HepG2 (cell line): ENCODE data around the gene NEMF. TPM values are rescaled to one million over a fixed set of nuclear protein-coding genes. Genes with fewer than 3 reads are reported as not detected.
A peak's percentile ranks its signal among the peaks of the same experiment; 100 is the strongest.

Experiments used
- AGO1 ChIP-seq: fragments of 200-400 bp; formaldehyde crosslinking; IDR thresholded peaks from 2 replicates; pipeline ENCODE4 v1.6.1; 2017; ENCODE audit warnings: mild to moderate bottlenecking, low read depth, low read length, moderate library complexity; ENCODE audit not compliant: poor library complexity, severe bottlenecking
- KLF9 ChIP-seq: IDR thresholded peaks from 2 replicates; pipeline ENCODE4 v1.6.1; 2016; ENCODE audit warnings: low read depth
- STAG1 ChIP-seq: sonication (generic); formaldehyde crosslinking; IDR thresholded peaks from 2 replicates; pipeline ENCODE4 v1.4.0; 2020; ENCODE audit warnings: missing genetic modification reagents
- ZNF143 ChIP-seq: sonication (generic); formaldehyde crosslinking; IDR thresholded peaks from 2 replicates; pipeline ENCODE4 v1.4.0; 2020; ENCODE audit warnings: missing genetic modification reagents
- ZNF839 ChIP-seq: sonication (generic); formaldehyde crosslinking; IDR thresholded peaks from 2 replicates; pipeline ENCODE4 v1.4.0; 2020; ENCODE audit warnings: missing genetic modification reagents, mild to moderate bottlenecking, borderline replicate concordance
- polyA plus RNA-seq, 8 experiments: library from polyadenylated mRNA; depleted of rRNA in 3 of 8; stranded (reverse) in 7 of 8; unstranded in 1 of 8; fragments of >200 nt; fragmentation: Illumina TruSeq in 4 of 8; extraction: Trizol in 4 of 8; gene quantifications; 2 replicates each; pipeline versions ENCODE4 v1.2.1 to v1.2.3, GENCODE V29; 2011 to 2016; ENCODE audit warnings: low read depth in 4 of 8, missing spikeins in 1 of 8, mixed read lengths in 1 of 8; ENCODE audit not compliant: insufficient read depth in 1 of 8
- total RNA-seq, 5 experiments: library from RNA; depleted of rRNA; stranded (reverse); fragments of >200 nt; fragmentation: Illumina TruSeq; extraction: Trizol; gene quantifications; 2 replicates each; pipeline ENCODE4 v1.2.3, GENCODE V29; 2016; ENCODE audit warnings: low read depth in 1 of 5
- TF ChIP-seq, protein P1 (sequence below): sonication (generic); formaldehyde crosslinking; conservative IDR thresholded peaks from 2 replicates; pipeline ENCODE4 v1.8.0; 2022; ENCODE audit warnings: missing genetic modification reagents
- TF ChIP-seq, protein P2 (sequence below): sonication (generic); formaldehyde crosslinking; IDR thresholded peaks from 2 replicates; pipeline ENCODE4 v1.4.0; 2020; ENCODE audit warnings: low read depth, missing genetic modification reagents
- TF ChIP-seq, protein P3 (sequence below): sonication (generic); formaldehyde crosslinking; IDR thresholded peaks from 2 replicates; pipeline ENCODE4 v1.5.0; 2020; ENCODE audit warnings: missing genetic modification reagents
- TF ChIP-seq, protein P4 (sequence below): sonication (generic); formaldehyde crosslinking; IDR thresholded peaks from 2 replicates; pipeline ENCODE4 v1.8.0; 2022; ENCODE audit warnings: mild to moderate bottlenecking, missing genetic modification reagents
- TF ChIP-seq, protein P5 (sequence below): sonication (generic); formaldehyde crosslinking; IDR thresholded peaks from 2 replicates; pipeline ENCODE4 v1.4.0; 2020; ENCODE audit warnings: missing genetic modification reagents, borderline replicate concordance
- TF ChIP-seq, protein P6 (sequence below): IDR thresholded peaks from 2 replicates; pipeline ENCODE4 v1.6.1; 2016; ENCODE audit warnings: low read depth, control low read depth

Gene NEMF
- total and polyA plus RNA-seq, 2 of the 13 experiments (the other 11 are each of a cell fraction or from before 2014, with no cell fraction given) = 21.3 to 57.9 TPM

DNA sequence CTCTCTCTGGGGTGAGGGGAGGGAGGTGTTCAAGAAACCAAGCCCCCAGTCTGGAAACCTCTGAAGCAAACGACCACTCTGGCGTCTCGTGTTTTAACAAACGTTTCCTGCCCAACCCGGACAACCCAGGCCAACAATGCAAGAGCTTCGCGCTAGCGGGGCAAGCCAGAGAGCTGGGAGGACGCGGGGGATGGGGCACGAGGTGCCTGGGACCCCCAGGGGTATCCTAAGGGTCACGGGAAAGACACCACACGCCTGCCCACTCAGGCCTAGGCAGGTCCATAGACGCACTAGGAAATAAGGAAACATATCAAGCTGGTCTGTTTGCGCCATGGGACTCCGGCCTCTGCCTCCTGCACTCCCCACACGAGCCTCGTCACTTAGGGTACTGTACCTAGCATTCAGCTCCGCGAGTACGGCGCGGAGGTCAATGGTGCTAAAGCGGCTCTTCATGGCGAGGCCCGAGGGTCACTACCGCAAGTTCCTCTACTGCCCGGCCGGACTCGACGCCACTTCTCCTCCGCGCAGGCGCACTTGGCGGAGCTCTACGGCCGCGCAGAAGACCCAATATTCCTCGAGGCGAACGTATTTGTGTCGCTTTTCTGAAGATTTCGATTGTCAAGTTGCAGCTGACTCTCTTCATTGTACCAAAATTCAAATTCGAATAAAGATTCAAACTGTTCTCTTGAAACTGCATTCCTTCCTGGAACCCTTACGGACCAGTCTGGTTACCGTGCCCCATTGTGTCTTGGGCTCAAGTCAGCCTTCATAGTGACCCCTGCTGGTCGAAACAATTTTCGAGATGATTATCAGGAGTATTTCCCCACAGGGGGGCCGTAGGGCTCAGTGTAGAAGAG, at the start of gene NEMF (continued):
- TF ChIP-seq, protein P1, sequence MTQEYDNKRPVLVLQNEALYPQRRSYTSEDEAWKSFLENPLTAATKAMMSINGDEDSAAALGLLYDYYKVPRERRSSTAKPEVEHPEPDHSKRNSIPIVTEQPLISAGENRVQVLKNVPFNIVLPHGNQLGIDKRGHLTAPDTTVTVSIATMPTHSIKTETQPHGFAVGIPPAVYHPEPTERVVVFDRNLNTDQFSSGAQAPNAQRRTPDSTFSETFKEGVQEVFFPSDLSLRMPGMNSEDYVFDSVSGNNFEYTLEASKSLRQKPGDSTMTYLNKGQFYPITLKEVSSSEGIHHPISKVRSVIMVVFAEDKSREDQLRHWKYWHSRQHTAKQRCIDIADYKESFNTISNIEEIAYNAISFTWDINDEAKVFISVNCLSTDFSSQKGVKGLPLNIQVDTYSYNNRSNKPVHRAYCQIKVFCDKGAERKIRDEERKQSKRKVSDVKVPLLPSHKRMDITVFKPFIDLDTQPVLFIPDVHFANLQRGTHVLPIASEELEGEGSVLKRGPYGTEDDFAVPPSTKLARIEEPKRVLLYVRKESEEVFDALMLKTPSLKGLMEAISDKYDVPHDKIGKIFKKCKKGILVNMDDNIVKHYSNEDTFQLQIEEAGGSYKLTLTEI (CRISPR knock-in tag) = no peak
- TF ChIP-seq ZNF143 (0 out of 2 replicates have a peak, but pooled peaks have one; percentile 24), ZNF839 (CRISPR knock-in tag) (0 out of 2 replicates have a peak, but pooled peaks have one; percentile 63), AGO1 (no peak), STAG1 (peak; percentile 47), KLF9 (no peak; the same call in 1 of the 2 replicates)
- TF ChIP-seq, protein P2, sequence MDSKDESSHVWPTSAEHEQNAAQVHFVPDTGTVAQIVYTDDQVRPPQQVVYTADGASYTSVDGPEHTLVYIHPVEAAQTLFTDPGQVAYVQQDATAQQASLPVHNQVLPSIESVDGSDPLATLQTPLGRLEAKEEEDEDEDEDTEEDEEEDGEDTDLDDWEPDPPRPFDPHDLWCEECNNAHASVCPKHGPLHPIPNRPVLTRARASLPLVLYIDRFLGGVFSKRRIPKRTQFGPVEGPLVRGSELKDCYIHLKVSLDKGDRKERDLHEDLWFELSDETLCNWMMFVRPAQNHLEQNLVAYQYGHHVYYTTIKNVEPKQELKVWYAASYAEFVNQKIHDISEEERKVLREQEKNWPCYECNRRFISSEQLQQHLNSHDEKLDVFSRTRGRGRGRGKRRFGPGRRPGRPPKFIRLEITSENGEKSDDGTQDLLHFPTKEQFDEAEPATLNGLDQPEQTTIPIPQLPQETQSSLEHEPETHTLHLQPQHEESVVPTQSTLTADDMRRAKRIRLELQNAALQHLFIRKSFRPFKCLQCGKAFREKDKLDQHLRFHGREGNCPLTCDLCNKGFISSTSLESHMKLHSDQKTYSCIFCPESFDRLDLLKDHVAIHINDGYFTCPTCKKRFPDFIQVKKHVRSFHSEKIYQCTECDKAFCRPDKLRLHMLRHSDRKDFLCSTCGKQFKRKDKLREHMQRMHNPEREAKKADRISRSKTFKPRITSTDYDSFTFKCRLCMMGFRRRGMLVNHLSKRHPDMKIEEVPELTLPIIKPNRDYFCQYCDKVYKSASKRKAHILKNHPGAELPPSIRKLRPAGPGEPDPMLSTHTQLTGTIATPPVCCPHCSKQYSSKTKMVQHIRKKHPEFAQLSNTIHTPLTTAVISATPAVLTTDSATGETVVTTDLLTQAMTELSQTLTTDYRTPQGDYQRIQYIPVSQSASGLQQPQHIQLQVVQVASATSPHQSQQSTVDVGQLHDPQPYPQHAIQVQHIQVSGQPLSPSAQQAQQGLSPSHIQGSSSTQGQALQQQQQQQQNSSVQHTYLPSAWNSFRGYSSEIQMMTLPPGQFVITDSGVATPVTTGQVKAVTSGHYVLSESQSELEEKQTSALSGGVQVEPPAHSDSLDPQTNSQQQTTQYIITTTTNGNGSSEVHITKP (CRISPR knock-in tag) = no peak
- TF ChIP-seq, protein P3, sequence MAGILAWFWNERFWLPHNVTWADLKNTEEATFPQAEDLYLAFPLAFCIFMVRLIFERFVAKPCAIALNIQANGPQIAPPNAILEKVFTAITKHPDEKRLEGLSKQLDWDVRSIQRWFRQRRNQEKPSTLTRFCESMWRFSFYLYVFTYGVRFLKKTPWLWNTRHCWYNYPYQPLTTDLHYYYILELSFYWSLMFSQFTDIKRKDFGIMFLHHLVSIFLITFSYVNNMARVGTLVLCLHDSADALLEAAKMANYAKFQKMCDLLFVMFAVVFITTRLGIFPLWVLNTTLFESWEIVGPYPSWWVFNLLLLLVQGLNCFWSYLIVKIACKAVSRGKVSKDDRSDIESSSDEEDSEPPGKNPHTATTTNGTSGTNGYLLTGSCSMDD (CRISPR knock-in tag) = no peak
- TF ChIP-seq, protein P4, sequence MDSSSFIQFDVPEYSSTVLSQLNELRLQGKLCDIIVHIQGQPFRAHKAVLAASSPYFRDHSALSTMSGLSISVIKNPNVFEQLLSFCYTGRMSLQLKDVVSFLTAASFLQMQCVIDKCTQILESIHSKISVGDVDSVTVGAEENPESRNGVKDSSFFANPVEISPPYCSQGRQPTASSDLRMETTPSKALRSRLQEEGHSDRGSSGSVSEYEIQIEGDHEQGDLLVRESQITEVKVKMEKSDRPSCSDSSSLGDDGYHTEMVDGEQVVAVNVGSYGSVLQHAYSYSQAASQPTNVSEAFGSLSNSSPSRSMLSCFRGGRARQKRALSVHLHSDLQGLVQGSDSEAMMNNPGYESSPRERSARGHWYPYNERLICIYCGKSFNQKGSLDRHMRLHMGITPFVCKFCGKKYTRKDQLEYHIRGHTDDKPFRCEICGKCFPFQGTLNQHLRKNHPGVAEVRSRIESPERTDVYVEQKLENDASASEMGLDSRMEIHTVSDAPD (CRISPR knock-in tag) = 0 out of 2 replicates have a peak, but pooled peaks have one; percentile 30
- TF ChIP-seq, protein P5, sequence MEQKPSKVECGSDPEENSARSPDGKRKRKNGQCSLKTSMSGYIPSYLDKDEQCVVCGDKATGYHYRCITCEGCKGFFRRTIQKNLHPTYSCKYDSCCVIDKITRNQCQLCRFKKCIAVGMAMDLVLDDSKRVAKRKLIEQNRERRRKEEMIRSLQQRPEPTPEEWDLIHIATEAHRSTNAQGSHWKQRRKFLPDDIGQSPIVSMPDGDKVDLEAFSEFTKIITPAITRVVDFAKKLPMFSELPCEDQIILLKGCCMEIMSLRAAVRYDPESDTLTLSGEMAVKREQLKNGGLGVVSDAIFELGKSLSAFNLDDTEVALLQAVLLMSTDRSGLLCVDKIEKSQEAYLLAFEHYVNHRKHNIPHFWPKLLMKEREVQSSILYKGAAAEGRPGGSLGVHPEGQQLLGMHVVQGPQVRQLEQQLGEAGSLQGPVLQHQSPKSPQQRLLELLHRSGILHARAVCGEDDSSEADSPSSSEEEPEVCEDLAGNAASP = no peak; the same call in 1 of the 2 replicates
- TF ChIP-seq, protein P6, sequence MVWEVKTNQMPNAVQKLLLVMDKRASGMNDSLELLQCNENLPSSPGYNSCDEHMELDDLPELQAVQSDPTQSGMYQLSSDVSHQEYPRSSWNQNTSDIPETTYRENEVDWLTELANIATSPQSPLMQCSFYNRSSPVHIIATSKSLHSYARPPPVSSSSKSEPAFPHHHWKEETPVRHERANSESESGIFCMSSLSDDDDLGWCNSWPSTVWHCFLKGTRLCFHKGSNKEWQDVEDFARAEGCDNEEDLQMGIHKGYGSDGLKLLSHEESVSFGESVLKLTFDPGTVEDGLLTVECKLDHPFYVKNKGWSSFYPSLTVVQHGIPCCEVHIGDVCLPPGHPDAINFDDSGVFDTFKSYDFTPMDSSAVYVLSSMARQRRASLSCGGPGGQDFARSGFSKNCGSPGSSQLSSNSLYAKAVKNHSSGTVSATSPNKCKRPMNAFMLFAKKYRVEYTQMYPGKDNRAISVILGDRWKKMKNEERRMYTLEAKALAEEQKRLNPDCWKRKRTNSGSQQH (CRISPR knock-in tag) = no peak; the same call in 1 of the 2 replicates
